GM19193 (cell line): ENCODE measurements around the gene VAMP2.
A peak's percentile ranks its signal among the peaks of the same experiment; 100 is the strongest.

Experiments used
- POLR2A ChIP-seq: IDR thresholded peaks from 4 replicates; pipeline ENCODE4 v1.6.1; 2011; ENCODE audit not compliant: insufficient read depth, insufficient read length; ENCODE audit errors: extremely low read depth

VAMP2 gene

GRCh38 chr17:8153525-8153956 lies 9.2 kb downstream of the VAMP2 start:
- no peak for TF ChIP-seq POLR2A

- no peak for TF ChIP-seq POLR2A
Observed at GRCh38 chr17:8153031-8153451, 9.7 kb downstream of the VAMP2 start.

GRCh38 chr17:8152112-8152775 lies 10.5 kb downstream of the VAMP2 start, which contains the start of gene PER1:
TSS of gene PER1 (minus strand) at chr17:8152404. CDS start at chr17:8150706, 1,698 bp downstream.
- TF ChIP-seq POLR2A, result peak; percentile 77

GRCh38 chr17:8151641-8152111 lies 11.1 kb downstream of the VAMP2 start:
- TF ChIP-seq POLR2A, result no peak

- TF ChIP-seq POLR2A, result peak; percentile 29
Observed at GRCh38 chr17:8151120-8151640, 11.6 kb downstream of the VAMP2 start.

- TF ChIP-seq POLR2A, result no peak
Observed at GRCh38 chr17:8150194-8151119, 12.3 kb downstream of the VAMP2 start.

- no peak for TF ChIP-seq POLR2A
Observed at GRCh38 chr17:8149419-8150193, 13.1 kb downstream of the VAMP2 start.

- TF ChIP-seq POLR2A, result no peak
Observed at GRCh38 chr17:8148560-8148959, 14.2 kb downstream of the VAMP2 start.

GRCh38 chr17:8147805-8148404 lies 14.8 kb downstream of the VAMP2 start:
- TF ChIP-seq POLR2A, result no peak

GRCh38 chr17:8147141-8147804 lies 15.5 kb downstream of the VAMP2 start:
- no peak for TF ChIP-seq POLR2A

GRCh38 chr17:8146381-8147140 lies 16.2 kb downstream of the VAMP2 start:
- TF ChIP-seq POLR2A, result no peak

GRCh38 chr17:8145811-8146210 lies 16.9 kb downstream of the VAMP2 start:
- TF ChIP-seq POLR2A, result no peak
